HepG2 (cell line): Measurements from ENCODE around the gene C20orf96. TPM values are rescaled to one million over a fixed set of nuclear protein-coding genes. Genes with fewer than 3 reads are reported as not detected.

Experiments used
- ATAC-seq: fragments of 200-7000 bp; cut with Tn5 transposase; 3 replicates; pipeline ENCODE4 v1.9.1; 2020; ENCODE audit warnings: mild to moderate bottlenecking, moderate library complexity
- BruUV-seq: library from RNA; stranded (reverse); fragments of 400-500 nt; replicated peaks from 2 replicates; lab custom pipeline; 2021; lab: Mats Ljungman, UMichigan
- CTCF ChIA-PET: fragments of 300-600 bp; formaldehyde crosslinking; extraction: SDS; loops from one replicate; lab custom pipeline; 2021; ENCODE audit warnings: low total read pairs, inconsistent platforms, low intra/inter-chr PET ratio; lab: Yijun Ruan, JAX
- POLR2A ChIA-PET: fragments of 350-600 bp; sonication (Branson Sonifier 250); formaldehyde crosslinking; loops from one replicate; lab custom pipeline; 2020; ENCODE audit warnings: antibody characterized with exemption, inconsistent platforms; lab: Yijun Ruan, JAX
- DNase-seq: peaks from one replicate; pipeline ENCODE4 v3.0.0-alpha.2; 2015; ENCODE audit warnings: low spot score
- FAIRE-seq: peaks from 3 replicates; lab custom pipeline; 2011; peaks lifted over from hg19 to GRCh38; lab: Jason Lieb, UNC
- H2AFZ ChIP-seq: one replicate; pipeline ENCODE4 v1.6.1; 2011; ENCODE audit warnings: low read length, inconsistent platforms
- H3K27ac ChIP-seq: fragments of 300-600 bp; 3 replicates; pipeline ENCODE4 v1.8.0; 2011; ENCODE audit warnings: mixed run types, mild to moderate bottlenecking, mixed read lengths, low read length, inconsistent platforms; ENCODE audit not compliant: insufficient read depth; ENCODE audit errors: extremely low read length
- H3K27me3 ChIP-seq, 2 experiments: fragments of 200-600 bp in 1 of 2; 2 replicates in 1 of 2; 3 replicates in 1 of 2; pipeline versions ENCODE4 v1.6.0 to v1.8.0; 2011; ENCODE audit warnings: low read length in 2 of 2, mild to moderate bottlenecking in 2 of 2, moderate library complexity in 2 of 2, inconsistent platforms in 1 of 2; ENCODE audit not compliant: insufficient read depth in 2 of 2, control insufficient read depth in 1 of 2
- H3K36me3 ChIP-seq, 2 experiments: fragments of 200-600 bp in 1 of 2; replicated peaks in 1 of 2; 2 replicates in 1 of 2; 3 replicates in 1 of 2; pipeline versions ENCODE4 v1.5.1 to v1.8.0; 2011; ENCODE audit warnings: low read length in 2 of 2, inconsistent platforms in 1 of 2; ENCODE audit not compliant: insufficient read depth in 2 of 2, control insufficient read depth in 1 of 2
- H3K4me1 ChIP-seq: 2 replicates; pipeline ENCODE4 v1.5.1; 2012; ENCODE audit warnings: low read length, inconsistent platforms; ENCODE audit not compliant: insufficient read depth
- H3K4me2 ChIP-seq: 2 replicates; pipeline ENCODE4 v1.6.0; 2011; ENCODE audit warnings: low read depth, low read length, inconsistent platforms
- H3K4me3 ChIP-seq, 3 experiments: fragments of 200-600 bp in 1 of 3; sonication (generic), shearing (Covaris generic) in 1 of 3; replicated peaks in 1 of 3; 2 replicates each; pipeline ENCODE4 v1.5.1; 2011 to 2016; ENCODE audit warnings: low read length in 3 of 3, inconsistent platforms in 2 of 3, low read depth in 2 of 3, mild to moderate bottlenecking in 2 of 3, control low read depth in 1 of 3, mixed read lengths in 1 of 3; ENCODE audit not compliant: insufficient read depth in 1 of 3
- H3K79me2 ChIP-seq: one replicate; pipeline ENCODE4 v1.6.1; 2011; ENCODE audit warnings: low read length, inconsistent platforms; ENCODE audit not compliant: insufficient read depth
- H3K9ac ChIP-seq: 2 replicates; pipeline ENCODE4 v1.6.0; 2011; ENCODE audit warnings: mild to moderate bottlenecking, low read depth, low read length, inconsistent platforms; ENCODE audit not compliant: insufficient read depth
- H3K9me3 ChIP-seq: 2 replicates; pipeline ENCODE4 v1.5.1; 2012; ENCODE audit warnings: mild to moderate bottlenecking, low read length
- H4K20me1 ChIP-seq: 2 replicates; pipeline ENCODE4 v1.6.0; 2011; ENCODE audit warnings: inconsistent platforms, mild to moderate bottlenecking, low read length, moderate library complexity; ENCODE audit not compliant: insufficient read depth
- FOSL1 ChIP-seq: sonication (generic); formaldehyde crosslinking; IDR thresholded peaks from 2 replicates; pipeline ENCODE4 v1.9.0; 2021; ENCODE audit warnings: missing genetic modification reagents, borderline replicate concordance
- HNRNPK ChIP-seq: fragments of 200-400 bp; formaldehyde crosslinking; IDR thresholded peaks from 2 replicates; pipeline ENCODE4 v1.6.1; 2018; ENCODE audit warnings: low read length, low read depth, moderate library complexity, mild to moderate bottlenecking; ENCODE audit not compliant: poor library complexity, severe bottlenecking
- JDP2 ChIP-seq: sonication (generic); formaldehyde crosslinking; IDR thresholded peaks from 2 replicates; pipeline ENCODE4 v1.8.1; 2022; ENCODE audit warnings: missing genetic modification reagents, borderline replicate concordance
- KLF11 ChIP-seq: IDR thresholded peaks from 2 replicates; pipeline ENCODE4 v1.6.1; 2016; ENCODE audit warnings: missing compliant biosample characterization
- PRDM10 ChIP-seq: sonication (generic); formaldehyde crosslinking; IDR thresholded peaks from 2 replicates; pipeline ENCODE4 v1.4.0; 2020; ENCODE audit warnings: low read depth, missing genetic modification reagents
- RXRB ChIP-seq: IDR thresholded peaks from 2 replicates; pipeline ENCODE4 v1.6.1; 2016; ENCODE audit warnings: borderline replicate concordance, missing genetic modification reagents, missing compliant biosample characterization
- U2AF2 ChIP-seq: fragments of 200-400 bp; formaldehyde crosslinking; IDR thresholded peaks from 2 replicates; pipeline ENCODE4 v1.6.1; 2017; ENCODE audit warnings: low read depth, mild to moderate bottlenecking, low read length
- ZBTB44 ChIP-seq: sonication (generic); formaldehyde crosslinking; IDR thresholded peaks from 2 replicates; pipeline ENCODE4 v1.4.0; 2020; ENCODE audit warnings: missing genetic modification reagents
- ZNF430 ChIP-seq: sonication (generic); formaldehyde crosslinking; IDR thresholded peaks from 2 replicates; pipeline ENCODE4 v1.9.0; 2021; ENCODE audit warnings: mild to moderate bottlenecking, missing genetic modification reagents
- ZNF768 ChIP-seq: sonication (generic); formaldehyde crosslinking; IDR thresholded peaks from 2 replicates; pipeline ENCODE4 v1.4.0; 2020; ENCODE audit warnings: missing genetic modification reagents
- WGBS: methylation state at CpG from one replicate; pipeline ENCODE4 v1.1.6; 2017; ENCODE audit warnings: low lambda C conversion rate; 5-methylcytosine and 5-hydroxymethylcytosine counted together
- in situ Hi-C: cut with HindIII; loops from 2 replicates; pipeline ENCODE4 v1.10.0; 2017; ENCODE audit warnings: low pct_unique_long_range_greater_than_20kb; ENCODE audit not compliant: extremely low pct_ligation_motif_present
- intact Hi-C: fragments of 100-400 bp; cut with micrococcal nuclease; formaldehyde crosslinking; loops from one replicate; pipeline ENCODE4 v1.10.0; 2022; ENCODE audit not compliant: unreplicated experiment
- polyA plus RNA-seq, 8 experiments: library from polyadenylated mRNA; depleted of rRNA in 3 of 8; stranded (reverse) in 7 of 8; unstranded in 1 of 8; fragments of >200 nt; fragmentation: Illumina TruSeq in 4 of 8; extraction: Trizol in 4 of 8; gene quantifications; 2 replicates each; pipeline versions ENCODE4 v1.2.1 to v1.2.3, GENCODE V29; 2011 to 2016; ENCODE audit warnings: low read depth in 4 of 8, missing spikeins in 1 of 8, mixed read lengths in 1 of 8; ENCODE audit not compliant: insufficient read depth in 1 of 8
- total RNA-seq, 5 experiments: library from RNA; depleted of rRNA; stranded (reverse); fragments of >200 nt; fragmentation: Illumina TruSeq; extraction: Trizol; gene quantifications; 2 replicates each; pipeline ENCODE4 v1.2.3, GENCODE V29; 2016; ENCODE audit warnings: low read depth in 1 of 5

The C20orf96 gene
- total and polyA plus RNA-seq, 2 of the 13 experiments (the other 11 are each of a cell fraction or from before 2014, with no cell fraction given) = 3.8 to 20.6 TPM

- TF ChIP-seq ZNF768 (CRISPR knock-in tag) (no peak), KLF11 (CRISPR knock-in tag) (no peak), RXRB (CRISPR knock-in tag) (no peak), HNRNPK (peak; percentile 61), ZNF430 (CRISPR knock-in tag) (no peak), FOSL1 (CRISPR knock-in tag) (no peak), JDP2 (no peak), U2AF2 (peak; percentile 55; the same call in 1 of the 2 replicates), PRDM10 (no peak), ZBTB44 (CRISPR knock-in tag) (no peak)
- DNase-seq (no peak), FAIRE-seq (peak; percentile 15), ATAC-seq (no peak)
- WGBS = 92% methylated on average over 3 of the region's 3 CpGs
- in situ Hi-C loops (no loop called here), intact Hi-C loops (no loop called here)
- Histone ChIP-seq H3K27me3 (no peaks in the 10 kb centered on the region), H3K4me1 (no peaks in the 10 kb centered on the region), H3K4me3 (no peak overlapping the region), H3K27ac (no peak overlapping the region), H2AFZ (no peak overlapping the region), H3K4me2 (no peak overlapping the region), H3K9ac (no peak overlapping the region), H3K79me2 (no peaks in the 10 kb centered on the region), H3K36me3 (peaks cover 25 to 38% of the 10 kb centered on the region in 2 experiments), H3K9me3 (no peaks in the 10 kb centered on the region), H4K20me1 (no peaks in the 10 kb centered on the region)
- no TSS peak for BruUV-seq
- POLR2A ChIA-PET = no interaction called here
- CTCF ChIA-PET = no interaction called here
Observed at GRCh38 chr20:273884-274283, 16.7 kb downstream of the C20orf96 start.
